ENCODE measurements around the gene RAB37.

DNA sequence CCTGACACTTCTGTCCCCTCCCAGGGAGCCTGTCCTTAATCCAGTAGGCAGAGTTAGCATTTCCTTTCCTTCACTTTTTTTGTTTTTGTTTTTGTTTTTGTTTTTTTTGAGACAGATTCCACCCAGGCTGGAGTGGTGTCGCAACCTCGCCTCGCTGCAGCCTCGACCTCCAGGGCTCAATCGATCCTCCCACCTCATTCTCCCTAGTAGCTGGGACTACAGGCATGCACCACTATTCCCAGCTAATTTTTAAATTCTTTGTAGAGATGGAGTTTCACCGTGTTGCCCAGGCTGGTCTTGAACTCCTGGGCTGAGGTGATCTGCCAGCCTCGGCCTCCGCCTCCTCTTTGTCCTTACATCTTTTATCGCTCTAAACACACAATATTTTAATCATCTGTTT lies 15.4 kb downstream of the RAB37 start:
- TF ChIP-seq, protein P1, sequence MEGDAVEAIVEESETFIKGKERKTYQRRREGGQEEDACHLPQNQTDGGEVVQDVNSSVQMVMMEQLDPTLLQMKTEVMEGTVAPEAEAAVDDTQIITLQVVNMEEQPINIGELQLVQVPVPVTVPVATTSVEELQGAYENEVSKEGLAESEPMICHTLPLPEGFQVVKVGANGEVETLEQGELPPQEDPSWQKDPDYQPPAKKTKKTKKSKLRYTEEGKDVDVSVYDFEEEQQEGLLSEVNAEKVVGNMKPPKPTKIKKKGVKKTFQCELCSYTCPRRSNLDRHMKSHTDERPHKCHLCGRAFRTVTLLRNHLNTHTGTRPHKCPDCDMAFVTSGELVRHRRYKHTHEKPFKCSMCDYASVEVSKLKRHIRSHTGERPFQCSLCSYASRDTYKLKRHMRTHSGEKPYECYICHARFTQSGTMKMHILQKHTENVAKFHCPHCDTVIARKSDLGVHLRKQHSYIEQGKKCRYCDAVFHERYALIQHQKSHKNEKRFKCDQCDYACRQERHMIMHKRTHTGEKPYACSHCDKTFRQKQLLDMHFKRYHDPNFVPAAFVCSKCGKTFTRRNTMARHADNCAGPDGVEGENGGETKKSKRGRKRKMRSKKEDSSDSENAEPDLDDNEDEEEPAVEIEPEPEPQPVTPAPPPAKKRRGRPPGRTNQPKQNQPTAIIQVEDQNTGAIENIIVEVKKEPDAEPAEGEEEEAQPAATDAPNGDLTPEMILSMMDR (IDR thresholded peaks at IDR 0.05), result no peak
- TF ChIP-seq, protein P2, sequence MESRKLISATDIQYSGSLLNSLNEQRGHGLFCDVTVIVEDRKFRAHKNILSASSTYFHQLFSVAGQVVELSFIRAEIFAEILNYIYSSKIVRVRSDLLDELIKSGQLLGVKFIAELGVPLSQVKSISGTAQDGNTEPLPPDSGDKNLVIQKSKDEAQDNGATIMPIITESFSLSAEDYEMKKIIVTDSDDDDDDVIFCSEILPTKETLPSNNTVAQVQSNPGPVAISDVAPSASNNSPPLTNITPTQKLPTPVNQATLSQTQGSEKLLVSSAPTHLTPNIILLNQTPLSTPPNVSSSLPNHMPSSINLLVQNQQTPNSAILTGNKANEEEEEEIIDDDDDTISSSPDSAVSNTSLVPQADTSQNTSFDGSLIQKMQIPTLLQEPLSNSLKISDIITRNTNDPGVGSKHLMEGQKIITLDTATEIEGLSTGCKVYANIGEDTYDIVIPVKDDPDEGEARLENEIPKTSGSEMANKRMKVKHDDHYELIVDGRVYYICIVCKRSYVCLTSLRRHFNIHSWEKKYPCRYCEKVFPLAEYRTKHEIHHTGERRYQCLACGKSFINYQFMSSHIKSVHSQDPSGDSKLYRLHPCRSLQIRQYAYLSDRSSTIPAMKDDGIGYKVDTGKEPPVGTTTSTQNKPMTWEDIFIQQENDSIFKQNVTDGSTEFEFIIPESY (IDR thresholded peaks at IDR 0.05; ENCODE audit: borderline replicate concordance, low read depth), result no peak
- no peak for TF ChIP-seq POLR2AphosphoS5 (IDR thresholded peaks at IDR 0.05; ENCODE audit: low read depth, low read length)
- no peak for TF ChIP-seq SIN3A (IDR thresholded peaks at IDR 0.05; ENCODE audit: borderline replicate concordance, low read depth, low read length)
- TF ChIP-seq YY1 (IDR thresholded peaks at IDR 0.05; ENCODE audit: low read depth), result no peak
- TF ChIP-seq EP300 (IDR thresholded peaks at IDR 0.05; ENCODE audit: borderline replicate concordance in 1 of 2, low read depth in 1 of 2, low read length in 1 of 2), result no peak
- no peak for TF ChIP-seq FOXJ3 (CRISPR knock-in tag; IDR thresholded peaks at IDR 0.05)
- TF ChIP-seq, protein P3, sequence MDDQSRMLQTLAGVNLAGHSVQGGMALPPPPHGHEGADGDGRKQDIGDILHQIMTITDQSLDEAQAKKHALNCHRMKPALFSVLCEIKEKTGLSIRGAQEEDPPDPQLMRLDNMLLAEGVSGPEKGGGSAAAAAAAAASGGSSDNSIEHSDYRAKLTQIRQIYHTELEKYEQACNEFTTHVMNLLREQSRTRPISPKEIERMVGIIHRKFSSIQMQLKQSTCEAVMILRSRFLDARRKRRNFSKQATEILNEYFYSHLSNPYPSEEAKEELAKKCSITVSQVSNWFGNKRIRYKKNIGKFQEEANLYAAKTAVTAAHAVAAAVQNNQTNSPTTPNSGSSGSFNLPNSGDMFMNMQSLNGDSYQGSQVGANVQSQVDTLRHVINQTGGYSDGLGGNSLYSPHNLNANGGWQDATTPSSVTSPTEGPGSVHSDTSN (IDR thresholded peaks at IDR 0.05), result no peak
- TF ChIP-seq RAD21 (IDR thresholded peaks at IDR 0.05; ENCODE audit: low read length), result no peak
- TF ChIP-seq TAF1 (IDR thresholded peaks at IDR 0.05; ENCODE audit: borderline replicate concordance, low read depth, low read length), result no peak
- TF ChIP-seq EZH2phosphoT487 (IDR thresholded peaks at IDR 0.05; ENCODE audit: borderline replicate concordance, low read depth), result no peak

All from SK-N-SH (cell line).